HepG2 (cell line): Measurements from ENCODE around the gene NAT9. TPM values are rescaled to one million over a fixed set of nuclear protein-coding genes. Genes with fewer than 3 reads are reported as not detected.

Source experiments
- AGO2 ChIP-seq: fragments of 200-400 bp; formaldehyde crosslinking; optimal IDR thresholded peaks from 2 replicates; pipeline ENCODE3; 2017; ENCODE audit warnings: mild to moderate bottlenecking, low read depth, low read length, moderate library complexity
- ARNTL ChIP-seq: sonication (generic); formaldehyde crosslinking; IDR thresholded peaks from 2 replicates; pipeline ENCODE4 v1.4.0; 2020; ENCODE audit warnings: mild to moderate bottlenecking, missing genetic modification reagents
- CBX1 ChIP-seq: IDR thresholded peaks from one replicate; pipeline ENCODE4 v1.6.1; 2016; ENCODE audit warnings: antibody characterized with exemption, low read depth
- GATAD1 ChIP-seq: IDR thresholded peaks from 2 replicates; pipeline ENCODE4 v1.6.1; 2016; ENCODE audit warnings: missing genetic modification reagents, missing compliant biosample characterization
- IKZF4 ChIP-seq: sonication (generic); formaldehyde crosslinking; IDR thresholded peaks from 2 replicates; pipeline ENCODE4 v1.5.1; 2020; ENCODE audit warnings: borderline replicate concordance, mild to moderate bottlenecking, low read depth, missing genetic modification reagents; ENCODE audit errors: not compliant biosample characterization
- KDM5A ChIP-seq: fragments of 200-600 bp; sonication (generic); IDR thresholded peaks from 2 replicates; pipeline ENCODE4 v1.7.0; 2018; ENCODE audit warnings: antibody characterized with exemption, mild to moderate bottlenecking, low read length, borderline replicate concordance
- MAFF ChIP-seq: IDR thresholded peaks from 2 replicates; pipeline ENCODE4 v1.6.1; 2011; ENCODE audit warnings: low read depth, low read length, improper control_type of control experiment
- MXD3 ChIP-seq: IDR thresholded peaks from 2 replicates; pipeline ENCODE4 v1.6.1; 2016; ENCODE audit warnings: mild to moderate bottlenecking, missing biosample characterization, missing genetic modification reagents
- RAD51 ChIP-seq: fragments of 450-650 bp; IDR thresholded peaks from 2 replicates; pipeline ENCODE4 v1.6.1; 2016; ENCODE audit warnings: borderline replicate concordance
- RARA ChIP-seq: IDR thresholded peaks from 2 replicates; pipeline ENCODE4 v1.6.1; 2016; ENCODE audit warnings: missing genetic modification reagents, missing compliant biosample characterization
- RBM22 ChIP-seq: fragments of 200-400 bp; formaldehyde crosslinking; optimal IDR thresholded peaks from 2 replicates; pipeline ENCODE3; 2017; ENCODE audit warnings: mild to moderate bottlenecking, low read length, moderate library complexity
- RCOR2 ChIP-seq: IDR thresholded peaks from 2 replicates; pipeline ENCODE4 v1.6.1; 2016; ENCODE audit warnings: missing biosample characterization, missing genetic modification reagents
- SAP130 ChIP-seq: IDR thresholded peaks from 2 replicates; pipeline ENCODE4 v1.6.1; 2016; ENCODE audit warnings: low read depth
- SNAPC2 ChIP-seq: sonication (generic); formaldehyde crosslinking; IDR thresholded peaks from 2 replicates; pipeline ENCODE4 v1.8.1; 2022; ENCODE audit warnings: mild to moderate bottlenecking, missing genetic modification reagents
- SOX13 ChIP-seq, 3 experiments: fragments of 450-650 bp in 1 of 3; sonication (generic) in 1 of 3; formaldehyde crosslinking in 1 of 3; IDR thresholded peaks in 2 of 3; conservative IDR thresholded peaks in 1 of 3; 2 replicates each; pipeline versions ENCODE4 v1.5.0 to v1.6.1; 2016 to 2020; ENCODE audit warnings: antibody characterized with exemption in 1 of 3, mild to moderate bottlenecking in 1 of 3, missing compliant biosample characterization in 1 of 3, missing genetic modification reagents in 1 of 3, moderate library complexity in 1 of 3
- STAT6 ChIP-seq: sonication (generic); formaldehyde crosslinking; IDR thresholded peaks from 2 replicates; pipeline ENCODE4 v1.4.0; 2020; ENCODE audit warnings: missing genetic modification reagents, mild to moderate bottlenecking, borderline replicate concordance
- ZFP91 ChIP-seq: sonication (generic); formaldehyde crosslinking; IDR thresholded peaks from 2 replicates; pipeline ENCODE4 v1.9.0; 2022; ENCODE audit warnings: missing genetic modification reagents, mild to moderate bottlenecking, borderline replicate concordance
- ZNF234 ChIP-seq: sonication (generic); formaldehyde crosslinking; conservative IDR thresholded peaks from 2 replicates; pipeline ENCODE4 v1.5.1; 2020; ENCODE audit warnings: mild to moderate bottlenecking, missing genetic modification reagents
- ZNF546 ChIP-seq: sonication (generic); formaldehyde crosslinking; conservative IDR thresholded peaks from 2 replicates; pipeline ENCODE4 v1.8.1; 2023; ENCODE audit warnings: mild to moderate bottlenecking, missing genetic modification reagents
- ZNF549 ChIP-seq: sonication (generic); formaldehyde crosslinking; IDR thresholded peaks from 2 replicates; pipeline ENCODE4 v1.5.0; 2020; ENCODE audit warnings: missing genetic modification reagents
- ZNF747 ChIP-seq: sonication (generic); formaldehyde crosslinking; IDR thresholded peaks from 2 replicates; pipeline ENCODE4 v1.8.1; 2023; ENCODE audit warnings: missing genetic modification reagents, mild to moderate bottlenecking, borderline replicate concordance
- ZNF782 ChIP-seq: sonication (generic); formaldehyde crosslinking; IDR thresholded peaks from 2 replicates; pipeline ENCODE4 v1.4.0; 2020; ENCODE audit warnings: missing genetic modification reagents, mild to moderate bottlenecking, borderline replicate concordance
- ZNF83 ChIP-seq: sonication (generic); formaldehyde crosslinking; IDR thresholded peaks from 2 replicates; pipeline ENCODE4 v1.4.0; 2020; ENCODE audit warnings: missing genetic modification reagents, mild to moderate bottlenecking, borderline replicate concordance
- ZUFSP ChIP-seq: sonication (generic); formaldehyde crosslinking; IDR thresholded peaks from 2 replicates; pipeline ENCODE4 v1.9.0; 2021; ENCODE audit warnings: missing genetic modification reagents, mild to moderate bottlenecking, borderline replicate concordance
- polyA plus RNA-seq, 8 experiments: library from polyadenylated mRNA; depleted of rRNA in 3 of 8; stranded (reverse) in 7 of 8; unstranded in 1 of 8; fragments of >200 nt; fragmentation: Illumina TruSeq in 4 of 8; extraction: Trizol in 4 of 8; gene quantifications; 2 replicates each; pipeline versions ENCODE4 v1.2.1 to v1.2.3, GENCODE V29; 2011 to 2016; ENCODE audit warnings: low read depth in 4 of 8, missing spikeins in 1 of 8, mixed read lengths in 1 of 8; ENCODE audit not compliant: insufficient read depth in 1 of 8
- total RNA-seq, 5 experiments: library from RNA; depleted of rRNA; stranded (reverse); fragments of >200 nt; fragmentation: Illumina TruSeq; extraction: Trizol; gene quantifications; 2 replicates each; pipeline ENCODE4 v1.2.3, GENCODE V29; 2016; ENCODE audit warnings: low read depth in 1 of 5

Gene NAT9
- total and polyA plus RNA-seq, 2 of the 13 experiments (the other 11 are each of a cell fraction or from before 2014, with no cell fraction given), result 39.7 to 44.2 TPM

GRCh38 chr17:74768069-74768762 lies 7.9 kb downstream of the NAT9 start (continued):
- TF ChIP-seq ZNF546 (CRISPR knock-in tag) (no peak), ZNF782 (CRISPR knock-in tag) (no peak), SAP130 (CRISPR knock-in tag) (no peak), SOX13 (IDR thresholded peaks at IDR 0.05) (no peak), SOX13 (CRISPR knock-in tag; conservative IDR thresholded peaks at IDR 0.05 in 1 of 2, IDR thresholded peaks at IDR 0.05 in 1 of 2) (no peak), MAFF (no peak), SNAPC2 (CRISPR knock-in tag) (no peak), MXD3 (CRISPR knock-in tag) (no peak), AGO2 (peak; percentile 96), RBM22 (peak; percentile 14), ZNF747 (0 out of 2 replicates have a peak, but pooled peaks have one; percentile 31), ZNF234 (CRISPR knock-in tag) (no peak), RCOR2 (CRISPR knock-in tag) (no peak), ARNTL (CRISPR knock-in tag) (no peak), GATAD1 (no peak), ZNF549 (CRISPR knock-in tag) (no peak), CBX1 (no peak), KDM5A (no peak), RARA (CRISPR knock-in tag) (no peak), ZNF83 (CRISPR knock-in tag) (no peak), RAD51 (no peak), ZUFSP (no peak), IKZF4 (CRISPR knock-in tag) (no peak), STAT6 (CRISPR knock-in tag) (no peak), ZFP91 (CRISPR knock-in tag) (0 out of 2 replicates have a peak, but pooled peaks have one; percentile 14)
